AG09319 (cell line): ENCODE results near the gene GNAO1.

ENCODE experiments used
- DNase-seq: peaks from one replicate; pipeline ENCODE4 v3.0.0-alpha.2; 2010; ENCODE audit warnings: low read depth; ENCODE audit errors: extremely low read depth
- TF ChIP-seq, protein P1 (sequence below): IDR thresholded peaks from 2 replicates; pipeline ENCODE4 v1.5.1; 2011; ENCODE audit warnings: low read depth, mild to moderate bottlenecking, inconsistent platforms, low read length, moderate library complexity

The GNAO1 gene

GRCh38 chr16:56270828-56271227 is 79.5 kb downstream of the GNAO1 start:
- TF ChIP-seq, protein P1, sequence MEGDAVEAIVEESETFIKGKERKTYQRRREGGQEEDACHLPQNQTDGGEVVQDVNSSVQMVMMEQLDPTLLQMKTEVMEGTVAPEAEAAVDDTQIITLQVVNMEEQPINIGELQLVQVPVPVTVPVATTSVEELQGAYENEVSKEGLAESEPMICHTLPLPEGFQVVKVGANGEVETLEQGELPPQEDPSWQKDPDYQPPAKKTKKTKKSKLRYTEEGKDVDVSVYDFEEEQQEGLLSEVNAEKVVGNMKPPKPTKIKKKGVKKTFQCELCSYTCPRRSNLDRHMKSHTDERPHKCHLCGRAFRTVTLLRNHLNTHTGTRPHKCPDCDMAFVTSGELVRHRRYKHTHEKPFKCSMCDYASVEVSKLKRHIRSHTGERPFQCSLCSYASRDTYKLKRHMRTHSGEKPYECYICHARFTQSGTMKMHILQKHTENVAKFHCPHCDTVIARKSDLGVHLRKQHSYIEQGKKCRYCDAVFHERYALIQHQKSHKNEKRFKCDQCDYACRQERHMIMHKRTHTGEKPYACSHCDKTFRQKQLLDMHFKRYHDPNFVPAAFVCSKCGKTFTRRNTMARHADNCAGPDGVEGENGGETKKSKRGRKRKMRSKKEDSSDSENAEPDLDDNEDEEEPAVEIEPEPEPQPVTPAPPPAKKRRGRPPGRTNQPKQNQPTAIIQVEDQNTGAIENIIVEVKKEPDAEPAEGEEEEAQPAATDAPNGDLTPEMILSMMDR: no peak
- no peak for DNase-seq

- TF ChIP-seq, protein P1: no peak
These were observed 81.2 kb downstream of the GNAO1 start for GRCh38 chr16:56272583-56272894.

GRCh38 chr16:56273615-56274014 is 82.3 kb downstream of the GNAO1 start:
- no peak for DNase-seq
- TF ChIP-seq, protein P1: no peak

More at GRCh38 chr16:56272583-56272894, 81.2 kb downstream of the GNAO1 start:
- DNase-seq: no peak

DNA sequence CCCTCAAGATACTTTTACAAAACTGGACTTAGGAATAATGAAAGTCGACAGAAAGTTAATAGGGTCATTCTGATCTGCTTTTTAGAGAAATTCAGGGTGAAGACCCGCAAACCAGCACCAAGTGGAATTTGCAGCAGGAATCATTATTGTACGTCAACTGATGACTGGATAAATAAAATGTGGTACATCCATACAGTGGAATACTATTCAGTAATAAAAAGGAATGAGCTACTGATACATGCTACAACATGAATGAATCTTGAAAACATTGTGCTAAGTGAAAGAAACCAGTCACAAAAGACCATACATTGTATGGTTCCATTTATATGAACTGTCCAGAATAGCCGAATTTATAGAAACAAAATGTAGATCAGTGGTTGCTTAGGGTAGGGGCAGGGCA is 83.1 kb downstream of the GNAO1 start:
- TF ChIP-seq, protein P1: no peak
- no peak for DNase-seq

DNA sequence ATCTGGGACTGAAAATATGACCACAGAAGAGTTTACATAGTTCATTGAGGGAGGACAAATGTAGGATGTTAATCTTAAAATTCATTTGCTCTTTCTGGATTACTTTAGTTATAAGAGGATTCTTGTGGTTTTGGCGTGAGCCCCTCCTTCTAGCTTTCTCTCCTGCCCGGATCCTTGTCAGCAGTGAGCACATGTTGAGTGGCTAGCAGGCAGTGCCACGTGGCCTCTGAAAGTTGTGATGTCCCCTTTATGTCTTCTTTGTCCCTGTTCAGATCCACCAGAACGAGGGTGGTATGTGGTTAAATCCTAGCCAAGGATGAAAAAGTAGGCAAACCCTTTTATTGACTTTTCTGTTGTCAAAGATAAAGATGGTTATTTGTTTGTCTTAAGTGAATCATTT is 83.8 kb downstream of the GNAO1 start:
- no peak for DNase-seq
- TF ChIP-seq, protein P1: no peak

GRCh38 chr16:56275801-56276200 is 84.5 kb downstream of the GNAO1 start:
- TF ChIP-seq, protein P1: no peak
- no peak for DNase-seq

DNA sequence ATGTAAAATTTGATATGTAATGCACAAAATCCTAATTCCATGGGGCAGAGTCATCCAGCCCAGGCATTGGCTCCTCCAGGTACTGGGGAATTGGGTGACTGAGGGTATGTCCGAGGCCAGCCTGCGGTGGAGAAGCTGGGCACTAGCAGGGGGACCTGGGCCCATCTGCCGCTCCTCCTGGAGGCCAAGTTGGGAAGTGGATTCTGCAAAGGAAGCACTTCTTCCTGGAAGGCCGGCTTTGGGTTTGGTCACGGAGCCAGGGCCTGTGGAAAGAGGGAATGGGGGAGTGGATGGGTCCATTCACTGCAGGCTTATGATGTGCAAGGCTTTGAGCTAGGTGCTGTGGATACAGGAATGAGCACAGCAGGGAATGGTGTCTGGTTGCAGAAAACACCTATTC is 85.8 kb downstream of the GNAO1 start:
- TF ChIP-seq, protein P1: no peak; the same call in 1 of the 2 replicates
- DNase-seq: no peak
